ENCODE measurements around the gene SIRPD.

SIRPD gene

GRCh38 chr20:1494436-1494835 is 63.1 kb downstream of the SIRPD start:
- Histone ChIP-seq H3K9me2 (replicated peaks; ENCODE audit: insufficient read depth, low read length) (no peaks in the 10 kb centered on the region), H4K20me1 (ENCODE audit: insufficient read depth, low read length) (no peaks in the 10 kb centered on the region), H3K4me1 (ENCODE audit: low read length) (peaks cover 18% of the 10 kb centered on the region), H3K27me3 (replicated peaks; ENCODE audit: insufficient read depth, low read length) (no peaks in the 10 kb centered on the region), H3K36me3 (replicated peaks; ENCODE audit: insufficient read depth, low read length) (no peaks in the 10 kb centered on the region), H3K4me2 (ENCODE audit: low read depth, low read length) (0 out of 2 replicates have a peak overlapping the region, but pooled peaks have one; percentile 9), H3K9me3 (replicated peaks; ENCODE audit: insufficient read depth, low read length) (no peaks in the 10 kb centered on the region), H2AFZ (ENCODE audit: low read length) (no peak overlapping the region), H3F3A (ENCODE audit: insufficient read depth, low read length) (peaks cover under 1% of the 10 kb centered on the region; the same call in 1 of the 2 replicates), H3K79me2 (ENCODE audit: low read length) (no peaks in the 10 kb centered on the region), H3K4me3 (ENCODE audit: low read length) (no peak overlapping the region), H3K9ac (ENCODE audit: low read length) (no peak overlapping the region), H3K27ac (ENCODE audit: low read length) (no peak overlapping the region)
- TF ChIP-seq EZH2 (optimal IDR thresholded peaks at IDR 0.05; ENCODE audit: low read depth, low read length), result no peak
- TF ChIP-seq EZH2phosphoT487 (IDR thresholded peaks at IDR 0.05; ENCODE audit: low read length), result no peak
- no peak for TF ChIP-seq CTCF (IDR thresholded peaks at IDR 0.05; ENCODE audit: low read length)
- no peak for DNase-seq

GRCh38 chr20:1493536-1493935 is 64.0 kb downstream of the SIRPD start:
- H3F3A ChIP-seq (ENCODE audit: insufficient read depth, low read length), result no peaks in the 10 kb centered on the region
- H3K9me3 ChIP-seq (replicated peaks; ENCODE audit: insufficient read depth, low read length), result no peaks in the 10 kb centered on the region
- no peaks in the 10 kb centered on the region for H4K20me1 ChIP-seq (ENCODE audit: insufficient read depth, low read length)
- H2AFZ ChIP-seq (ENCODE audit: low read length), result no peak overlapping the region
- no peaks in the 10 kb centered on the region for H3K9me2 ChIP-seq (replicated peaks; ENCODE audit: insufficient read depth, low read length)
- H3K9ac ChIP-seq (ENCODE audit: low read length), result no peak overlapping the region
- no peak overlapping the region for H3K4me3 ChIP-seq (ENCODE audit: low read length)
- H3K27ac ChIP-seq (ENCODE audit: low read length), result no peak overlapping the region
- no peaks in the 10 kb centered on the region for H3K79me2 ChIP-seq (ENCODE audit: low read length)
- TF ChIP-seq CTCF (IDR thresholded peaks at IDR 0.05; ENCODE audit: low read length) (no peak), EZH2 (optimal IDR thresholded peaks at IDR 0.05; ENCODE audit: low read depth, low read length) (no peak), EZH2phosphoT487 (IDR thresholded peaks at IDR 0.05; ENCODE audit: low read length) (no peak)
- H3K36me3 ChIP-seq (replicated peaks; ENCODE audit: insufficient read depth, low read length), result no peaks in the 10 kb centered on the region
- H3K27me3 ChIP-seq (replicated peaks; ENCODE audit: insufficient read depth, low read length), result no peaks in the 10 kb centered on the region
- peaks cover 15% of the 10 kb centered on the region; the same call in 1 of the 2 replicates for H3K4me1 ChIP-seq (ENCODE audit: low read length)
- no peak for DNase-seq
- no peak overlapping the region for H3K4me2 ChIP-seq (ENCODE audit: low read depth, low read length)

- H3K9me2 ChIP-seq (replicated peaks; ENCODE audit: insufficient read depth, low read length), result no peaks in the 10 kb centered on the region
- no peaks in the 10 kb centered on the region for H3K79me2 ChIP-seq (ENCODE audit: low read length)
- H3K36me3 ChIP-seq (replicated peaks; ENCODE audit: insufficient read depth, low read length), result no peaks in the 10 kb centered on the region
- no peak overlapping the region for H2AFZ ChIP-seq (ENCODE audit: low read length)
- no peak overlapping the region for H3K9ac ChIP-seq (ENCODE audit: low read length)
- TF ChIP-seq EZH2 (optimal IDR thresholded peaks at IDR 0.05; ENCODE audit: low read depth, low read length), result no peak
- no peak for TF ChIP-seq CTCF (IDR thresholded peaks at IDR 0.05; ENCODE audit: low read length)
- TF ChIP-seq EZH2phosphoT487 (IDR thresholded peaks at IDR 0.05; ENCODE audit: low read length), result no peak
- H4K20me1 ChIP-seq (ENCODE audit: insufficient read depth, low read length), result no peaks in the 10 kb centered on the region
- no peak overlapping the region for H3K4me2 ChIP-seq (ENCODE audit: low read depth, low read length)
- H3K9me3 ChIP-seq (replicated peaks; ENCODE audit: insufficient read depth, low read length), result no peaks in the 10 kb centered on the region
- H3K27ac ChIP-seq (ENCODE audit: low read length), result no peak overlapping the region
- no peaks in the 10 kb centered on the region for H3F3A ChIP-seq (ENCODE audit: insufficient read depth, low read length)
- no peaks in the 10 kb centered on the region for H3K27me3 ChIP-seq (replicated peaks; ENCODE audit: insufficient read depth, low read length)
- H3K4me1 ChIP-seq (ENCODE audit: low read length), result peaks cover 15% of the 10 kb centered on the region; the same call in 1 of the 2 replicates
- DNase-seq, result no peak
- H3K4me3 ChIP-seq (ENCODE audit: low read length), result no peak overlapping the region
Observed at GRCh38 chr20:1491860-1492642, 65.5 kb downstream of the SIRPD start.

Data from MM.1S (cell line).